ENCODE measurements around the gene INPP5A. TPM values are rescaled to one million over a fixed set of nuclear protein-coding genes. Genes with fewer than 3 reads are reported as not detected.

The INPP5A gene
- total RNA-seq, 1 donor from 2014 or later, result 14.2 TPM

GRCh38 chr10:132541129-132541528, 3.5 kb downstream of the INPP5A start:
- Histone ChIP-seq H3K4me2 (peak overlapping the region; percentile 61), H2AFZ (replicated peaks) (no peak overlapping the region), H3K9me3 (ENCODE audit: low read depth) (no peaks in the 10 kb centered on the region), H3K9ac (no peak overlapping the region), H3K27me3 (peaks cover 9% of the 10 kb centered on the region), H3K4me1 (peaks cover 27% of the 10 kb centered on the region), H3K36me3 (no peaks in the 10 kb centered on the region), H4K20me1 (ENCODE audit: low read depth) (peaks cover 46% of the 10 kb centered on the region), H3K4me3 (no peak overlapping the region), H3F3A (ENCODE audit: low read depth) (no peaks in the 10 kb centered on the region), H3K27ac (no peak overlapping the region), H3K79me2 (ENCODE audit: low read depth) (peaks cover 24% of the 10 kb centered on the region)
- TF ChIP-seq CTCF (IDR thresholded peaks at IDR 0.05) (no peak), EZH2phosphoT487 (IDR thresholded peaks at IDR 0.05) (no peak), EZH2 (IDR thresholded peaks at IDR 0.05) (no peak)
- H3K27me3 Mint-ChIP-seq (ENCODE audit: insufficient read depth, low read depth), result peaks cover 10% of the 10 kb centered on the region
- peak overlapping the region; percentile 69 for H3K27ac Mint-ChIP-seq
- no peaks in the 10 kb centered on the region for H3K9me3 Mint-ChIP-seq
- H3K4me3 Mint-ChIP-seq, result peak overlapping the region; percentile 57
- no peaks in the 10 kb centered on the region for H3K36me3 Mint-ChIP-seq
- no peak for DNase-seq (ENCODE audit: low spot score)
- peaks cover 55% of the 10 kb centered on the region for H3K4me1 Mint-ChIP-seq

- no peaks in the 10 kb centered on the region for H3K36me3 Mint-ChIP-seq
- Histone ChIP-seq H3K4me1 (peaks cover 23% of the 10 kb centered on the region), H4K20me1 (ENCODE audit: low read depth) (peaks cover 46% of the 10 kb centered on the region), H3K4me3 (no peak overlapping the region), H3K79me2 (ENCODE audit: low read depth) (peaks cover 24% of the 10 kb centered on the region), H3K27me3 (peaks cover 9% of the 10 kb centered on the region), H3K36me3 (no peaks in the 10 kb centered on the region), H3K4me2 (no peak overlapping the region), H3F3A (ENCODE audit: low read depth) (no peaks in the 10 kb centered on the region), H3K27ac (no peak overlapping the region), H3K9me3 (ENCODE audit: low read depth) (no peaks in the 10 kb centered on the region), H2AFZ (replicated peaks) (no peak overlapping the region), H3K9ac (no peak overlapping the region)
- no peak for DNase-seq (ENCODE audit: low spot score)
- H3K27me3 Mint-ChIP-seq (ENCODE audit: insufficient read depth, low read depth), result peaks cover 11% of the 10 kb centered on the region
- H3K27ac Mint-ChIP-seq, result peak overlapping the region; percentile 69
- no peaks in the 10 kb centered on the region for H3K9me3 Mint-ChIP-seq
- peaks cover 52% of the 10 kb centered on the region for H3K4me1 Mint-ChIP-seq
- TF ChIP-seq EZH2 (IDR thresholded peaks at IDR 0.05), result no peak
- TF ChIP-seq CTCF (IDR thresholded peaks at IDR 0.05), result no peak
- no peak for TF ChIP-seq EZH2phosphoT487 (IDR thresholded peaks at IDR 0.05)
- H3K4me3 Mint-ChIP-seq, result no peak overlapping the region
These were observed 4.0 kb downstream of the INPP5A start for GRCh38 chr10:132541601-132542011.

- Histone ChIP-seq H3K79me2 (ENCODE audit: low read depth) (peaks cover 24% of the 10 kb centered on the region), H3K4me1 (peaks cover 22% of the 10 kb centered on the region), H4K20me1 (ENCODE audit: low read depth) (peaks cover 50% of the 10 kb centered on the region), H3K36me3 (no peaks in the 10 kb centered on the region), H3F3A (ENCODE audit: low read depth) (no peaks in the 10 kb centered on the region), H3K4me2 (no peak overlapping the region), H3K9me3 (ENCODE audit: low read depth) (no peaks in the 10 kb centered on the region), H2AFZ (replicated peaks) (no peak overlapping the region), H3K4me3 (no peak overlapping the region), H3K27me3 (peaks cover 9% of the 10 kb centered on the region), H3K9ac (no peak overlapping the region), H3K27ac (no peak overlapping the region)
- no peak overlapping the region for H3K4me3 Mint-ChIP-seq
- H3K27ac Mint-ChIP-seq, result no peak overlapping the region
- peaks cover 52% of the 10 kb centered on the region for H3K4me1 Mint-ChIP-seq
- no peak for DNase-seq (ENCODE audit: low spot score)
- no peak for TF ChIP-seq EZH2 (IDR thresholded peaks at IDR 0.05)
- no peak for TF ChIP-seq EZH2phosphoT487 (IDR thresholded peaks at IDR 0.05)
- TF ChIP-seq CTCF (IDR thresholded peaks at IDR 0.05), result no peak
- no peaks in the 10 kb centered on the region for H3K9me3 Mint-ChIP-seq
- peaks cover 12% of the 10 kb centered on the region for H3K27me3 Mint-ChIP-seq (ENCODE audit: insufficient read depth, low read depth)
- no peaks in the 10 kb centered on the region for H3K36me3 Mint-ChIP-seq
These were observed 4.6 kb downstream of the INPP5A start for GRCh38 chr10:132542086-132542775.
